K562 (cell line): ENCODE data around the gene NUPR1. TPM values are rescaled to one million over a fixed set of nuclear protein-coding genes. Genes with fewer than 3 reads are reported as not detected.

Experiments
- CBX8 ChIP-seq: fragments of 200-600 bp; sonication (generic); IDR thresholded peaks from 2 replicates; pipeline ENCODE4 v1.6.1; 2012; ENCODE audit warnings: borderline replicate concordance, mixed run types, low read depth, mild to moderate bottlenecking, moderate library complexity, mixed read lengths, low read length, control low read depth, inconsistent platforms; ENCODE audit not compliant: poor library complexity, severe bottlenecking; ENCODE audit errors: extremely low read depth
- DACH1 ChIP-seq: fragments of 450-650 bp; IDR thresholded peaks from 2 replicates; pipeline ENCODE4 v1.6.1; 2018; ENCODE audit not compliant: partially characterized antibody
- DPF2 ChIP-seq: fragments of 450-650 bp; IDR thresholded peaks from 2 replicates; pipeline ENCODE4 v1.6.1; 2016
- EZH2 ChIP-seq: IDR thresholded peaks from 2 replicates; pipeline ENCODE4 v1.6.1; 2012; ENCODE audit warnings: low read depth, mild to moderate bottlenecking, inconsistent platforms, low read length, borderline replicate concordance
- NR2F6 ChIP-seq: fragments of 450-650 bp; formaldehyde crosslinking; IDR thresholded peaks from 2 replicates; pipeline ENCODE4 v1.4.0; 2020; ENCODE audit warnings: mild to moderate bottlenecking
- TBL1XR1 ChIP-seq, 2 experiments: IDR thresholded peaks; 2 replicates each; pipeline ENCODE4 v1.6.1; 2012; ENCODE audit warnings: improper control_type of control experiment in 2 of 2, low read length in 2 of 2, mild to moderate bottlenecking in 1 of 2
- TRIM28 ChIP-seq: fragments of 450-650 bp; IDR thresholded peaks from 2 replicates; pipeline ENCODE4 v1.6.1; 2017
- ZFPM2 ChIP-seq: fragments of 250-450 bp; sonication (Bioruptor Pico); IDR thresholded peaks from 2 replicates; pipeline ENCODE4 v1.5.1; 2022; ENCODE audit warnings: mild to moderate bottlenecking
- ZNF586 ChIP-seq: fragments of 450-650 bp; formaldehyde crosslinking; conservative IDR thresholded peaks from 2 replicates; pipeline ENCODE4 v1.4.0; 2020; ENCODE audit warnings: mild to moderate bottlenecking, moderate library complexity
- ZNF696 ChIP-seq: fragments of 250-450 bp; sonication (Bioruptor Pico); conservative IDR thresholded peaks from 2 replicates; pipeline ENCODE4 v1.4.0; 2020; ENCODE audit warnings: mild to moderate bottlenecking, moderate library complexity
- polyA plus RNA-seq, 8 experiments: library from polyadenylated mRNA; depleted of rRNA in 4 of 8; stranded (reverse) in 5 of 8; unstranded in 3 of 8; fragments of >200 nt; fragmentation: Nextera tagmentation in 2 of 8; fragmentation: Illumina TruSeq in 1 of 8; extraction: Ambion mirVana in 2 of 8; extraction: Trizol in 1 of 8; gene quantifications; 2 replicates each; pipeline versions ENCODE4 v1.2.1 to v1.2.3, GENCODE V29; 2011 to 2014; ENCODE audit warnings: inconsistent platforms in 1 of 8, missing spikeins in 1 of 8
- total RNA-seq, 7 experiments: library from RNA; depleted of rRNA in 6 of 7; stranded (reverse); fragments of >200 nt in 6 of 7; fragmentation: Illumina TruSeq in 2 of 7; extraction: Trizol in 2 of 7; gene quantifications; 2 replicates each; pipeline versions ENCODE4 v1.2.1 to v1.2.3, GENCODE V29; 2011 to 2021; ENCODE audit warnings: low replicate concordance in 1 of 7
- TF ChIP-seq, protein P1 (sequence below): fragments of 450-650 bp; IDR thresholded peaks from 2 replicates; pipeline ENCODE4 v1.6.1; 2016; ENCODE audit warnings: mild to moderate bottlenecking, moderate library complexity
- TF ChIP-seq, protein P2 (sequence below): fragments of 450-650 bp; IDR thresholded peaks from 2 replicates; pipeline ENCODE4 v1.6.1; 2017; ENCODE audit warnings: antibody characterized with exemption, mild to moderate bottlenecking

NUPR1 gene
- total and polyA plus RNA-seq, 9 of the 15 experiments (the other 6 are each of a cell fraction or from before 2014, with no cell fraction given), result 0.07 to 1.5 (median 0.27) TPM

DNA sequence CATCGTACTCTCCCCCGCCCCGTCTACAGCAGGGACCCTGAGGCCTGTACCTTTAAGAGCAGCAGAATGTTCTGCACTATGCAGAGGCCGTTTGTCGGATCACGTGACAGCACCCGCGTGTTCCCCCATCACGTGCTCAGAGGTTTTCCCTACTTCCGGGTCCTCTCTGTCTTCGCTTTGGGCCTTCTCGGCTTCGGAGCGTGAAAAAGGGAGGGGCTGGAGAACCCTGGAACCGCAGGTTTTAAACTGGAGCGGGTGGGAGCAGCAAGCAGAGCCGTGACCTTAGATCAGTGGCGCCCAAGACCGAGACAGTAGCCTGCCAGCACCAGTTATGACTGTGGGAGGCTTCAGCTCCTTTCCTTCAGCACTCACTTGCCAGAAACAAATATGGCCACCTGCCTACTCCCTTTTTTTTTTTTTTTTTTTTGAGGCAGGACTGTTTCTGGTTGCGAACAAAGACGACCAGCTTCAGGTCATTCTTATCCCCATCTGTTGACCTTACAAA, 46.8 kb downstream of the NUPR1 start, which contains the start of gene CLN3 (continued):
- TF ChIP-seq, protein P1, sequence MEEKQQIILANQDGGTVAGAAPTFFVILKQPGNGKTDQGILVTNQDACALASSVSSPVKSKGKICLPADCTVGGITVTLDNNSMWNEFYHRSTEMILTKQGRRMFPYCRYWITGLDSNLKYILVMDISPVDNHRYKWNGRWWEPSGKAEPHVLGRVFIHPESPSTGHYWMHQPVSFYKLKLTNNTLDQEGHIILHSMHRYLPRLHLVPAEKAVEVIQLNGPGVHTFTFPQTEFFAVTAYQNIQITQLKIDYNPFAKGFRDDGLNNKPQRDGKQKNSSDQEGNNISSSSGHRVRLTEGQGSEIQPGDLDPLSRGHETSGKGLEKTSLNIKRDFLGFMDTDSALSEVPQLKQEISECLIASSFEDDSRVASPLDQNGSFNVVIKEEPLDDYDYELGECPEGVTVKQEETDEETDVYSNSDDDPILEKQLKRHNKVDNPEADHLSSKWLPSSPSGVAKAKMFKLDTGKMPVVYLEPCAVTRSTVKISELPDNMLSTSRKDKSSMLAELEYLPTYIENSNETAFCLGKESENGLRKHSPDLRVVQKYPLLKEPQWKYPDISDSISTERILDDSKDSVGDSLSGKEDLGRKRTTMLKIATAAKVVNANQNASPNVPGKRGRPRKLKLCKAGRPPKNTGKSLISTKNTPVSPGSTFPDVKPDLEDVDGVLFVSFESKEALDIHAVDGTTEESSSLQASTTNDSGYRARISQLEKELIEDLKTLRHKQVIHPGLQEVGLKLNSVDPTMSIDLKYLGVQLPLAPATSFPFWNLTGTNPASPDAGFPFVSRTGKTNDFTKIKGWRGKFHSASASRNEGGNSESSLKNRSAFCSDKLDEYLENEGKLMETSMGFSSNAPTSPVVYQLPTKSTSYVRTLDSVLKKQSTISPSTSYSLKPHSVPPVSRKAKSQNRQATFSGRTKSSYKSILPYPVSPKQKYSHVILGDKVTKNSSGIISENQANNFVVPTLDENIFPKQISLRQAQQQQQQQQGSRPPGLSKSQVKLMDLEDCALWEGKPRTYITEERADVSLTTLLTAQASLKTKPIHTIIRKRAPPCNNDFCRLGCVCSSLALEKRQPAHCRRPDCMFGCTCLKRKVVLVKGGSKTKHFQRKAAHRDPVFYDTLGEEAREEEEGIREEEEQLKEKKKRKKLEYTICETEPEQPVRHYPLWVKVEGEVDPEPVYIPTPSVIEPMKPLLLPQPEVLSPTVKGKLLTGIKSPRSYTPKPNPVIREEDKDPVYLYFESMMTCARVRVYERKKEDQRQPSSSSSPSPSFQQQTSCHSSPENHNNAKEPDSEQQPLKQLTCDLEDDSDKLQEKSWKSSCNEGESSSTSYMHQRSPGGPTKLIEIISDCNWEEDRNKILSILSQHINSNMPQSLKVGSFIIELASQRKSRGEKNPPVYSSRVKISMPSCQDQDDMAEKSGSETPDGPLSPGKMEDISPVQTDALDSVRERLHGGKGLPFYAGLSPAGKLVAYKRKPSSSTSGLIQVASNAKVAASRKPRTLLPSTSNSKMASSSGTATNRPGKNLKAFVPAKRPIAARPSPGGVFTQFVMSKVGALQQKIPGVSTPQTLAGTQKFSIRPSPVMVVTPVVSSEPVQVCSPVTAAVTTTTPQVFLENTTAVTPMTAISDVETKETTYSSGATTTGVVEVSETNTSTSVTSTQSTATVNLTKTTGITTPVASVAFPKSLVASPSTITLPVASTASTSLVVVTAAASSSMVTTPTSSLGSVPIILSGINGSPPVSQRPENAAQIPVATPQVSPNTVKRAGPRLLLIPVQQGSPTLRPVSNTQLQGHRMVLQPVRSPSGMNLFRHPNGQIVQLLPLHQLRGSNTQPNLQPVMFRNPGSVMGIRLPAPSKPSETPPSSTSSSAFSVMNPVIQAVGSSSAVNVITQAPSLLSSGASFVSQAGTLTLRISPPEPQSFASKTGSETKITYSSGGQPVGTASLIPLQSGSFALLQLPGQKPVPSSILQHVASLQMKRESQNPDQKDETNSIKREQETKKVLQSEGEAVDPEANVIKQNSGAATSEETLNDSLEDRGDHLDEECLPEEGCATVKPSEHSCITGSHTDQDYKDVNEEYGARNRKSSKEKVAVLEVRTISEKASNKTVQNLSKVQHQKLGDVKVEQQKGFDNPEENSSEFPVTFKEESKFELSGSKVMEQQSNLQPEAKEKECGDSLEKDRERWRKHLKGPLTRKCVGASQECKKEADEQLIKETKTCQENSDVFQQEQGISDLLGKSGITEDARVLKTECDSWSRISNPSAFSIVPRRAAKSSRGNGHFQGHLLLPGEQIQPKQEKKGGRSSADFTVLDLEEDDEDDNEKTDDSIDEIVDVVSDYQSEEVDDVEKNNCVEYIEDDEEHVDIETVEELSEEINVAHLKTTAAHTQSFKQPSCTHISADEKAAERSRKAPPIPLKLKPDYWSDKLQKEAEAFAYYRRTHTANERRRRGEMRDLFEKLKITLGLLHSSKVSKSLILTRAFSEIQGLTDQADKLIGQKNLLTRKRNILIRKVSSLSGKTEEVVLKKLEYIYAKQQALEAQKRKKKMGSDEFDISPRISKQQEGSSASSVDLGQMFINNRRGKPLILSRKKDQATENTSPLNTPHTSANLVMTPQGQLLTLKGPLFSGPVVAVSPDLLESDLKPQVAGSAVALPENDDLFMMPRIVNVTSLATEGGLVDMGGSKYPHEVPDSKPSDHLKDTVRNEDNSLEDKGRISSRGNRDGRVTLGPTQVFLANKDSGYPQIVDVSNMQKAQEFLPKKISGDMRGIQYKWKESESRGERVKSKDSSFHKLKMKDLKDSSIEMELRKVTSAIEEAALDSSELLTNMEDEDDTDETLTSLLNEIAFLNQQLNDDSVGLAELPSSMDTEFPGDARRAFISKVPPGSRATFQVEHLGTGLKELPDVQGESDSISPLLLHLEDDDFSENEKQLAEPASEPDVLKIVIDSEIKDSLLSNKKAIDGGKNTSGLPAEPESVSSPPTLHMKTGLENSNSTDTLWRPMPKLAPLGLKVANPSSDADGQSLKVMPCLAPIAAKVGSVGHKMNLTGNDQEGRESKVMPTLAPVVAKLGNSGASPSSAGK, result peak; percentile 90
- TF ChIP-seq ZFPM2 (CRISPR knock-in tag), result no peak
- TF ChIP-seq EZH2, result no peak
- TF ChIP-seq ZNF586, result no peak
- peak; percentile 18; the same call in 1 of the 2 replicates for TF ChIP-seq DPF2
- TF ChIP-seq, protein P2, sequence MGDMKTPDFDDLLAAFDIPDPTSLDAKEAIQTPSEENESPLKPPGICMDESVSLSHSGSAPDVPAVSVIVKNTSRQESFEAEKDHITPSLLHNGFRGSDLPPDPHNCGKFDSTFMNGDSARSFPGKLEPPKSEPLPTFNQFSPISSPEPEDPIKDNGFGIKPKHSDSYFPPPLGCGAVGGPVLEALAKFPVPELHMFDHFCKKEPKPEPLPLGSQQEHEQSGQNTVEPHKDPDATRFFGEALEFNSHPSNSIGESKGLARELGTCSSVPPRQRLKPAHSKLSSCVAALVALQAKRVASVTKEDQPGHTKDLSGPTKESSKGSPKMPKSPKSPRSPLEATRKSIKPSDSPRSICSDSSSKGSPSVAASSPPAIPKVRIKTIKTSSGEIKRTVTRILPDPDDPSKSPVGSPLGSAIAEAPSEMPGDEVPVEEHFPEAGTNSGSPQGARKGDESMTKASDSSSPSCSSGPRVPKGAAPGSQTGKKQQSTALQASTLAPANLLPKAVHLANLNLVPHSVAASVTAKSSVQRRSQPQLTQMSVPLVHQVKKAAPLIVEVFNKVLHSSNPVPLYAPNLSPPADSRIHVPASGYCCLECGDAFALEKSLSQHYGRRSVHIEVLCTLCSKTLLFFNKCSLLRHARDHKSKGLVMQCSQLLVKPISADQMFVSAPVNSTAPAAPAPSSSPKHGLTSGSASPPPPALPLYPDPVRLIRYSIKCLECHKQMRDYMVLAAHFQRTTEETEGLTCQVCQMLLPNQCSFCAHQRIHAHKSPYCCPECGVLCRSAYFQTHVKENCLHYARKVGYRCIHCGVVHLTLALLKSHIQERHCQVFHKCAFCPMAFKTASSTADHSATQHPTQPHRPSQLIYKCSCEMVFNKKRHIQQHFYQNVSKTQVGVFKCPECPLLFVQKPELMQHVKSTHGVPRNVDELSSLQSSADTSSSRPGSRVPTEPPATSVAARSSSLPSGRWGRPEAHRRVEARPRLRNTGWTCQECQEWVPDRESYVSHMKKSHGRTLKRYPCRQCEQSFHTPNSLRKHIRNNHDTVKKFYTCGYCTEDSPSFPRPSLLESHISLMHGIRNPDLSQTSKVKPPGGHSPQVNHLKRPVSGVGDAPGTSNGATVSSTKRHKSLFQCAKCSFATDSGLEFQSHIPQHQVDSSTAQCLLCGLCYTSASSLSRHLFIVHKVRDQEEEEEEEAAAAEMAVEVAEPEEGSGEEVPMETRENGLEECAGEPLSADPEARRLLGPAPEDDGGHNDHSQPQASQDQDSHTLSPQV, result no peak
- no peak for TF ChIP-seq ZNF696 (CRISPR knock-in tag)
- no peak for TF ChIP-seq CBX8
- 0 out of 4 replicates have a peak, but pooled peaks of 1 of the 2 experiments have one; percentile 26 for TF ChIP-seq TBL1XR1 (IDR thresholded peaks at IDR 0.05; ENCODE audit: low read length in 2 of 2)
- TF ChIP-seq DACH1, result no peak
- peak; percentile 35; the same call in 1 of the 2 replicates for TF ChIP-seq TRIM28
- no peak for TF ChIP-seq NR2F6 (CRISPR knock-in tag)
